Small intestine (tissue), 7 donors: ENCODE results near the gene MSANTD2. TPM values are rescaled to one million over a fixed set of nuclear protein-coding genes. Genes with fewer than 3 reads are reported as not detected.

Experiments
- DNase-seq, 2 donors: peaks; one replicate each; pipeline versions ENCODE4 v3.0.0 to v3.0.0-alpha.2; 2013
- FAIRE-seq: peaks from 2 replicates; lab custom pipeline; 2012; peaks lifted over from hg19 to GRCh38; lab: Jason Lieb, UNC
- H3K27ac ChIP-seq, 3 donors: one replicate each; pipeline ENCODE4 v1.5.1; 2013; ENCODE audit warnings: low read length in 2 of 3, mild to moderate bottlenecking in 2 of 3, control low read depth in 1 of 3, inconsistent platforms in 1 of 3, low read depth in 1 of 3, moderate library complexity in 1 of 3
- H3K27me3 ChIP-seq, 3 donors: one replicate each; pipeline ENCODE4 v1.6.1; 2013; ENCODE audit warnings: low read length in 3 of 3, inconsistent platforms in 1 of 3; ENCODE audit not compliant: control insufficient read depth in 3 of 3, insufficient read depth in 3 of 3
- H3K36me3 ChIP-seq, 3 donors: one replicate each; pipeline ENCODE4 v1.6.1; 2013; ENCODE audit warnings: low read length in 3 of 3, inconsistent platforms in 1 of 3, low read depth in 1 of 3, mild to moderate bottlenecking in 1 of 3, moderate library complexity in 1 of 3; ENCODE audit not compliant: control insufficient read depth in 3 of 3, insufficient read depth in 2 of 3
- H3K4me1 ChIP-seq, 3 donors: one replicate each; pipeline ENCODE4 v1.6.1; 2013; ENCODE audit warnings: low read length in 2 of 3, inconsistent platforms in 1 of 3, low read depth in 1 of 3, mild to moderate bottlenecking in 1 of 3, moderate library complexity in 1 of 3; ENCODE audit not compliant: control insufficient read depth in 3 of 3, insufficient read depth in 2 of 3
- H3K4me3 ChIP-seq, 3 donors: one replicate each; pipeline ENCODE4 v1.5.1; 2013; ENCODE audit warnings: low read length in 3 of 3, control low read depth in 1 of 3, inconsistent platforms in 1 of 3, low read depth in 1 of 3, mild to moderate bottlenecking in 1 of 3, moderate library complexity in 1 of 3
- H3K9me3 ChIP-seq, 2 donors: one replicate each; pipeline ENCODE4 v1.6.1; 2013; ENCODE audit warnings: low read depth in 1 of 2, low read length in 1 of 2; ENCODE audit not compliant: control insufficient read depth in 2 of 2, insufficient read depth in 1 of 2
- WGBS, 3 donors: extraction: QIAGEN DNeasy Blood & Tissue Kit; methylation state at CpG; one replicate each; pipeline ENCODE4 v1.1.7; 2013; 5-methylcytosine and 5-hydroxymethylcytosine counted together
- polyA plus RNA-seq, 4 donors: library from polyadenylated mRNA; stranded (reverse) in 3 of 4; unstranded in 1 of 4; fragments of 200-250 nt in 3 of 4; fragments of 120-200 nt in 1 of 4; gene quantifications; one replicate each; pipeline versions ENCODE4 v1.2.1 to v1.2.3, GENCODE V29; 2013
- donor health status: healthy with polysubstance abuse.
- donor health status: control.
- donor health status: control.
- donor health status: Bipolar disorder and iron deficiency.
- donor health status: healthy.

MSANTD2 gene
- polyA plus RNA-seq, 4 donors, result 4.4 to 19.9 (median 6.4) TPM

- Histone ChIP-seq H3K36me3 (no peaks in the 10 kb centered on the region), H3K4me1 (peaks cover 0 to 8% (median 2%) of the 10 kb centered on the region in 3 donors), H3K9me3 (no peaks in the 10 kb centered on the region), H3K4me3 (no peak overlapping the region), H3K27ac (no peak overlapping the region), H3K27me3 (peaks cover 0 to 67% (median 2%) of the 10 kb centered on the region in 3 donors)
- FAIRE-seq (no peak), DNase-seq (no peak)
- 75 to 85% (median 83%) methylated on average over 7 of the region's 7 CpGs for WGBS, 3 donors
These were observed 62.4 kb downstream of the MSANTD2 start for GRCh38 chr11:124737638-124738305.

GRCh38 chr11:124736736-124737135, 63.5 kb downstream of the MSANTD2 start:
- Histone ChIP-seq H3K36me3 (no peaks in the 10 kb centered on the region), H3K4me1 (peaks cover 0 to 8% (median 2%) of the 10 kb centered on the region in 3 donors), H3K27me3 (peaks cover 0 to 57% (median 0%) of the 10 kb centered on the region in 3 donors), H3K9me3 (no peaks in the 10 kb centered on the region), H3K4me3 (no peak overlapping the region), H3K27ac (no peak overlapping the region)
- no peak for FAIRE-seq
- DNase-seq, result no peak
- 58 to 69% (median 60%) methylated on average over 3 of the region's 3 CpGs for WGBS, 3 donors

- Histone ChIP-seq H3K4me3 (no peak overlapping the region), H3K4me1 (no peaks in the 10 kb centered on the region), H3K36me3 (no peaks in the 10 kb centered on the region), H3K9me3 (no peaks in the 10 kb centered on the region), H3K27me3 (peaks cover 0 to 14% (median 0%) of the 10 kb centered on the region in 3 donors), H3K27ac (no peak overlapping the region)
- FAIRE-seq, result no peak
- WGBS, 3 donors, result 80 to 92% (median 87%) methylated on average over 4 of the region's 4 CpGs
- no peak for DNase-seq
These were observed 68.0 kb downstream of the MSANTD2 start for GRCh38 chr11:124732230-124732629.

- no peak for DNase-seq
- Histone ChIP-seq H3K36me3 (no peaks in the 10 kb centered on the region), H3K27me3 (no peaks in the 10 kb centered on the region), H3K4me1 (peaks cover 0 to 9% (median 5%) of the 10 kb centered on the region in 3 donors), H3K9me3 (no peaks in the 10 kb centered on the region), H3K27ac (no peak overlapping the region), H3K4me3 (no peak overlapping the region)
- FAIRE-seq, result no peak
- WGBS, 3 donors, result 87 to 92% (median 89%) methylated on average over 4 of the region's 4 CpGs
These were observed 70.6 kb downstream of the MSANTD2 start for GRCh38 chr11:124729571-124729970.

- Histone ChIP-seq H3K36me3 (no peaks in the 10 kb centered on the region), H3K4me1 (peaks cover 0 to 12% (median 5%) of the 10 kb centered on the region in 3 donors), H3K4me3 (no peak overlapping the region), H3K27me3 (peaks cover 0 to 8% (median 0%) of the 10 kb centered on the region in 3 donors), H3K9me3 (no peaks in the 10 kb centered on the region), H3K27ac (no peak overlapping the region)
- FAIRE-seq (no peak), DNase-seq (no peak)
- 73 to 89% (median 81%) methylated on average over 2 of the region's 2 CpGs for WGBS, 3 donors
These were observed 72.1 kb downstream of the MSANTD2 start for GRCh38 chr11:124728134-124728533.

GRCh38 chr11:124727474-124727873, 72.7 kb downstream of the MSANTD2 start:
- peaks cover 0 to 12% (median 5%) of the 10 kb centered on the region in 3 donors for H3K4me1 ChIP-seq
- peaks cover 0 to 14% (median 0%) of the 10 kb centered on the region in 3 donors for H3K27me3 ChIP-seq
- FAIRE-seq, result no peak
- H3K36me3 ChIP-seq, result no peaks in the 10 kb centered on the region
- DNase-seq, result no peak
- no peaks in the 10 kb centered on the region for H3K9me3 ChIP-seq
- H3K27ac ChIP-seq, result no peak overlapping the region
- WGBS, 3 donors, result 81 to 86% (median 85%) methylated on average over 4 of the region's 4 CpGs
- no peak overlapping the region for H3K4me3 ChIP-seq

GRCh38 chr11:124725719-124726105, 74.5 kb downstream of the MSANTD2 start:
- DNase-seq (no peak), FAIRE-seq (no peak)
- H3K4me1 ChIP-seq, result peaks cover 0 to 12% (median 5%) of the 10 kb centered on the region in 3 donors
- H3K4me3 ChIP-seq, result no peak overlapping the region
- 40 to 83% (median 68%) methylated on average over 6 of the region's 6 CpGs for WGBS, 3 donors
- H3K9me3 ChIP-seq, result no peaks in the 10 kb centered on the region
- peaks cover 0 to 30% (median 3%) of the 10 kb centered on the region in 3 donors for H3K27me3 ChIP-seq
- H3K27ac ChIP-seq, result no peak overlapping the region
- no peaks in the 10 kb centered on the region for H3K36me3 ChIP-seq

GRCh38 chr11:124724979-124725718, 75.1 kb downstream of the MSANTD2 start:
- FAIRE-seq (no peak), DNase-seq (peak; percentile 70 to 80)
- Histone ChIP-seq H3K4me1 (peaks cover 0 to 12% (median 5%) of the 10 kb centered on the region in 3 donors), H3K27ac (peak overlapping the region in 2 of 3 donors; percentile 35 to 38), H3K27me3 (peaks cover 0 to 34% (median 3%) of the 10 kb centered on the region in 3 donors), H3K4me3 (peak overlapping the region in 1 of 3 donors; percentile 8), H3K9me3 (no peaks in the 10 kb centered on the region), H3K36me3 (no peaks in the 10 kb centered on the region)
- 30 to 32% (median 30%) methylated on average over 14 of the region's 14 CpGs for WGBS, 3 donors
